AG10803 (cell line): ENCODE measurements around the gene GKAP1.

Source experiments
- DNase-seq: peaks from one replicate; pipeline ENCODE4 v3.0.0; 2010; ENCODE audit warnings: low read depth
- H3K4me3 ChIP-seq: 2 replicates; pipeline ENCODE4 v1.5.1; 2011; ENCODE audit warnings: mild to moderate bottlenecking, low read length, control low read depth
- TF ChIP-seq, protein P1 (sequence below): conservative IDR thresholded peaks from 2 replicates; pipeline ENCODE4 v1.5.1; 2011; ENCODE audit warnings: mild to moderate bottlenecking, low read length, control low read depth, inconsistent platforms

GKAP1 gene

DNA sequence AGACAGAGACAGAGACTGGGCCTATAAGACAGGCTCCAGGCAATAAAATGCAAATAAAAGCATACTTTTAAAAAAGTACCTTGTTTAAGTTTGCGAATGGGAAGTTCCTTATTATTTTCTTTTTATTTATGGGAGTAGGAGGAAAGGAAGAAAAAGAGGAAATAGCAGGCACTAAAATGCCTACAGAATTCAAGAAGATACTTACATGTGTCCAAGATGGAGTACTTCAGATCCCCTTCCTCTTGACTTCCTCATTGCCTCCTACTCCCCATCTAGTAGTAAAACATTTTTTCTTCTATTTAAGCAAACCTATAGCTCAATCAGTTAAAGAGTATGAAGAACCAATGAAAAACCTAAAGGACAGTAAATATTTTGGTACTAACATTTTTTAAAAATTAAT, 24.8 kb downstream of the GKAP1 start:
- no peak for DNase-seq
- TF ChIP-seq, protein P1, sequence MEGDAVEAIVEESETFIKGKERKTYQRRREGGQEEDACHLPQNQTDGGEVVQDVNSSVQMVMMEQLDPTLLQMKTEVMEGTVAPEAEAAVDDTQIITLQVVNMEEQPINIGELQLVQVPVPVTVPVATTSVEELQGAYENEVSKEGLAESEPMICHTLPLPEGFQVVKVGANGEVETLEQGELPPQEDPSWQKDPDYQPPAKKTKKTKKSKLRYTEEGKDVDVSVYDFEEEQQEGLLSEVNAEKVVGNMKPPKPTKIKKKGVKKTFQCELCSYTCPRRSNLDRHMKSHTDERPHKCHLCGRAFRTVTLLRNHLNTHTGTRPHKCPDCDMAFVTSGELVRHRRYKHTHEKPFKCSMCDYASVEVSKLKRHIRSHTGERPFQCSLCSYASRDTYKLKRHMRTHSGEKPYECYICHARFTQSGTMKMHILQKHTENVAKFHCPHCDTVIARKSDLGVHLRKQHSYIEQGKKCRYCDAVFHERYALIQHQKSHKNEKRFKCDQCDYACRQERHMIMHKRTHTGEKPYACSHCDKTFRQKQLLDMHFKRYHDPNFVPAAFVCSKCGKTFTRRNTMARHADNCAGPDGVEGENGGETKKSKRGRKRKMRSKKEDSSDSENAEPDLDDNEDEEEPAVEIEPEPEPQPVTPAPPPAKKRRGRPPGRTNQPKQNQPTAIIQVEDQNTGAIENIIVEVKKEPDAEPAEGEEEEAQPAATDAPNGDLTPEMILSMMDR = no peak
- no peak overlapping the region for H3K4me3 ChIP-seq

DNA sequence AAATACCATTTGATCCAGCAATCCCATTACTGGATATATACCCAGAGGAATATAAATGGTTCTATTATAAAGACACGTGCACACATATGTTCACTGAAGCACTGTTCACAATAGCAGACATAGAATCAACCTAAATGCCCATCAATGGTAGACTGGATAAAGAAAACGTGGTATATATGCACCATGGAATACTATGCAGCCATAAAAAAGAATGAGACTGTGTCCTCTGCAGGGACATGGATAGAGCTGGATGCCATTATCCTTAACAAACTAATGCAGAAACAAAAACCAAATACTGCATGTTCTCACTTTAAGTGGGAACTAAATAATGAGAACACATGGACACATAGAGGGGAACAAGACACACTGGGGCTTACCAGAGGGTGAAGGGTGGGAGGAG, 39.4 kb downstream of the GKAP1 start:
- DNase-seq = no peak
- H3K4me3 ChIP-seq = no peak overlapping the region
- TF ChIP-seq, protein P1 = no peak

DNA sequence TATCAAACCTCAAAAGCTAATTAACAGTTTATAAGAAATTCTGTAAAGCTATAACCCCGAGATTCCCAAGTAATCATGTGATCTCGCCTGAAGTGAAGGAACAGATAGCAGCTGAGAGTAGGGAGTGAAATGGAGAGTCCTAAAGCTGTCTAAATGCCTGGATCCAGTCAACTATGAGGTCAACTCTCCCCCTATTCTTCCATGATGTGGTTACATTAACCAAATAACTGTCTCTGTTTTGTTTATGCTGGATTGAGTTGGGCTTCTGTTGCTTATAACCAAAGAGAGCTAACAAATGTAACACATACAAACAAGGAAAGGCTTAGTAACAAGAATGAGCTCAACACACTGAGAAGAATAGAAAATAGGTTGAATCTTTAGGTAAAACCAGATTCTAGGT, 41.6 kb downstream of the GKAP1 start:
- DNase-seq = no peak
- TF ChIP-seq, protein P1 = no peak
- no peak overlapping the region for H3K4me3 ChIP-seq

GRCh38 chr9:83772860-83773259, 44.7 kb downstream of the GKAP1 start:
- no peak for DNase-seq
- TF ChIP-seq, protein P1 = no peak
- H3K4me3 ChIP-seq = no peak overlapping the region

GRCh38 chr9:83765376-83765775, 52.2 kb downstream of the GKAP1 start:
- no peak overlapping the region for H3K4me3 ChIP-seq
- TF ChIP-seq, protein P1 = no peak
- DNase-seq = no peak

GRCh38 chr9:83754383-83754977, 63.1 kb downstream of the GKAP1 start:
- no peak for DNase-seq
- no peak overlapping the region for H3K4me3 ChIP-seq
- TF ChIP-seq, protein P1 = no peak

DNA sequence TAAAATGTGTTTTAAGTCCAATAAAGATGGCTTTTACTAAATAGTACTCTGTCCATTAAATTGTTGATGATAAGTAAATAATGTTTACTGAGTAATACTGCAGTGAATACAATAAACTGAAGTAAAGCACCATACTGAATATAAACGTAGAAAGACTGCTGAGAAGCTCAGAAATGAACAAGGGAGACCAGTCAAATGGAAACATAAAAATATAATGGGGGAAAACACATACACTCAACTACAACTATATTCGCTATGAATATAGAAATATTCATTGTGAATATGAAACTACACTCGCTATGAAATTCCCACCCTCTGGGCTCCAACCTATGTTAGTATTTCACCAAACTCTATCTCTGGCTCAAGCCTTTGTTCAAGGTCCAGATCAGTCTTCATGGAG, 67.9 kb downstream of the GKAP1 start:
- DNase-seq = no peak
- TF ChIP-seq, protein P1 = no peak
- no peak overlapping the region for H3K4me3 ChIP-seq
